Measurements from ENCODE around the gene LNX1. TPM values are rescaled to one million over a fixed set of nuclear protein-coding genes. Genes with fewer than 3 reads are reported as not detected.

LNX1 gene
- total and polyA plus RNA-seq, 2 experiments from 2014 or later, result 6.7 to 9.4 TPM

DNA sequence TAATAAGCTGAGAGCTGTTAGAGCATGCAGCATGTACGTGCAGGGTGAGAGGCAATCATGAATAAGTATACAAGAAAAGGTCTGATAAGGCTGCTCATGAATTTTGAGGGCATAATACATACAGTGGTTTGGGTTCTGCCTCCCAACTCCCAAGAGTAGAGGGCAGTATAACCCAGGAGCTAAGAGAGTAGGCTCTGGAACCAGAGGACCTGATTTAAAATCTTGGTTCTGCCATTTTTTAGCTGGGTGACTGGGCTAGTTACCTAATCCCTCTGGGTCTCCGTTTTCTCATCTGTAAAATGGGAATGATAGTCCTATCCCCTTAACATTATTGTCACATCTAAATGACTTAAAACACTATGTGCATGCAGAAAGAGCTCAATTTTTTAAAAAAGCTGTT is 85.3 kb downstream of the LNX1 start:
- no peaks in the 10 kb centered on the region for H3K36me3 ChIP-seq (ENCODE audit: low read depth)
- no peak overlapping the region for H3K4me3 ChIP-seq
- H4K20me1 ChIP-seq (ENCODE audit: insufficient read depth), result no peaks in the 10 kb centered on the region
- in situ Hi-C loops (cut with MboI), result no loop called here
- DNase-seq, result no peak
- no peaks in the 10 kb centered on the region for H3K79me2 ChIP-seq (ENCODE audit: insufficient read depth)
- H3K27ac ChIP-seq, result no peak overlapping the region
- H3K9ac ChIP-seq, result no peak overlapping the region
- TF ChIP-seq EZH2phosphoT487 (IDR thresholded peaks at IDR 0.05; ENCODE audit: insufficient read depth, low read depth), result no peak
- TF ChIP-seq EZH2 (IDR thresholded peaks at IDR 0.05; ENCODE audit: insufficient read depth, poor library complexity, severe bottlenecking), result no peak
- H3K9me3 ChIP-seq (ENCODE audit: low read depth), result no peaks in the 10 kb centered on the region
- no peaks in the 10 kb centered on the region for H3K27me3 ChIP-seq (replicated peaks; ENCODE audit: insufficient read depth)
- H3K9me2 ChIP-seq (ENCODE audit: insufficient read depth), result no peaks in the 10 kb centered on the region
- 81 to 83% methylated on average over 2 of the region's 2 CpGs for WGBS, 2 experiments (ENCODE audit: low coverage in 1 of 2, low lambda C conversion rate in 2 of 2, missing lambda C conversion rate in 2 of 2)
- H3K4me2 ChIP-seq (ENCODE audit: unreplicated experiment), result no peak overlapping the region
- no peak overlapping the region for H2AFZ ChIP-seq
- no peaks in the 10 kb centered on the region for H3F3A ChIP-seq (ENCODE audit: insufficient read depth)
- peaks cover 10% of the 10 kb centered on the region for H3K4me1 ChIP-seq (ENCODE audit: insufficient read depth)

DNA sequence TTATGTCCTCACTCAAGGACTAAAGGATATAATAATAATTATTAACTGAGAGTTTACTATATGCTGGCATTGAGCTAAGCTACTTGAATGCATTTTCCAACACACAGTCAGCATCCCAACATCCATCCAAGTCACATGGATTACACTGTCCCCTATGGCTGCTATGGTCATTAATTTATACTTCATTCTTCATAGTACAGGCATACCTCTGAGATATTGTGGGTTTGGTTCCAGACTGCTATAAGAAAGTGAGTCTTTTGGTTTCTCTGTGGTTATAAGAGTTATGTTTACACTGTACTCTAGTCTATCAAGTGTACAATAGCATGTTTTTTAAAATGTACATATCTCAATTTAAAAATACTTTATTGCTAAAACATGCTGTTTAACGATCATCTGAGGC is 89.2 kb downstream of the LNX1 start:
- Histone ChIP-seq H3K36me3 (ENCODE audit: low read depth) (no peaks in the 10 kb centered on the region), H3F3A (ENCODE audit: insufficient read depth) (no peaks in the 10 kb centered on the region), H3K4me1 (ENCODE audit: insufficient read depth) (peaks cover 11% of the 10 kb centered on the region; the same call in 1 of the 2 replicates), H3K4me2 (ENCODE audit: unreplicated experiment) (no peak overlapping the region), H3K9me3 (ENCODE audit: low read depth) (no peaks in the 10 kb centered on the region), H3K27ac (no peak overlapping the region), H3K27me3 (replicated peaks; ENCODE audit: insufficient read depth) (no peaks in the 10 kb centered on the region), H3K9me2 (ENCODE audit: insufficient read depth) (no peaks in the 10 kb centered on the region), H3K4me3 (no peak overlapping the region), H2AFZ (no peak overlapping the region), H3K9ac (no peak overlapping the region), H4K20me1 (ENCODE audit: insufficient read depth) (no peaks in the 10 kb centered on the region), H3K79me2 (ENCODE audit: insufficient read depth) (no peaks in the 10 kb centered on the region)
- WGBS, 2 experiments (ENCODE audit: low coverage in 1 of 2, low lambda C conversion rate in 2 of 2, missing lambda C conversion rate in 2 of 2), result 61 to 63% methylated on average over 1 of the region's 1 CpG
- no peak for DNase-seq
- TF ChIP-seq EZH2phosphoT487 (IDR thresholded peaks at IDR 0.05; ENCODE audit: insufficient read depth, low read depth), result no peak
- no peak for TF ChIP-seq EZH2 (IDR thresholded peaks at IDR 0.05; ENCODE audit: insufficient read depth, poor library complexity, severe bottlenecking)
- in situ Hi-C loops (cut with MboI), result no loop called here

DNA sequence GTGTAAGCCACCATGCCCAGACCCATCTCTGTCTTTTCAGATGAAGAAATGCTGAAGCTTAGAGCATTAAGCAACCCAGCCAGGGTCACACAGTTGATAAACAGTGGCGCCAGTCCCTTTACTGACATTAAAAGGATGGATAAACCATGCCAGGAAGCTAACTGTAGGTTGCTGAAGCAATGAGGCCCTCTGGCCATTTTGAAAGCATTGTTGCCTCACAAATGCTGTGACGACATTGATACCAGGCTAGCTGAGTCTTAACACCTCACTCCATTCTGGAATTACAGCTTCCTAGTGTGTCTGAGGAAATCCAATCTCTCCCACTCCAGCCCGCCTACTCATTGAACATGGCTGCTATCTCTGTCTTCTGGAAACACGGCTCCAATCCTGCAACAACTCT is 89.7 kb downstream of the LNX1 start:
- no peaks in the 10 kb centered on the region for H3K27me3 ChIP-seq (replicated peaks; ENCODE audit: insufficient read depth)
- peaks cover 11% of the 10 kb centered on the region; the same call in 1 of the 2 replicates for H3K4me1 ChIP-seq (ENCODE audit: insufficient read depth)
- TF ChIP-seq EZH2 (IDR thresholded peaks at IDR 0.05; ENCODE audit: insufficient read depth, poor library complexity, severe bottlenecking) (no peak), EZH2phosphoT487 (IDR thresholded peaks at IDR 0.05; ENCODE audit: insufficient read depth, low read depth) (no peak)
- 91 to 95% methylated on average over 4 of the region's 4 CpGs for WGBS, 2 experiments (ENCODE audit: low coverage in 1 of 2, low lambda C conversion rate in 2 of 2, missing lambda C conversion rate in 2 of 2)
- H3K9ac ChIP-seq, result no peak overlapping the region
- H3K79me2 ChIP-seq (ENCODE audit: insufficient read depth), result no peaks in the 10 kb centered on the region
- no peaks in the 10 kb centered on the region for H3K9me2 ChIP-seq (ENCODE audit: insufficient read depth)
- no peak overlapping the region for H3K4me2 ChIP-seq (ENCODE audit: unreplicated experiment)
- H3K36me3 ChIP-seq (ENCODE audit: low read depth), result no peaks in the 10 kb centered on the region
- H4K20me1 ChIP-seq (ENCODE audit: insufficient read depth), result no peaks in the 10 kb centered on the region
- no peaks in the 10 kb centered on the region for H3F3A ChIP-seq (ENCODE audit: insufficient read depth)
- no peak overlapping the region for H3K27ac ChIP-seq
- H3K9me3 ChIP-seq (ENCODE audit: low read depth), result no peaks in the 10 kb centered on the region
- in situ Hi-C loops (cut with MboI), result no loop called here
- H3K4me3 ChIP-seq, result no peak overlapping the region
- no peak for DNase-seq
- no peak overlapping the region for H2AFZ ChIP-seq

DNA sequence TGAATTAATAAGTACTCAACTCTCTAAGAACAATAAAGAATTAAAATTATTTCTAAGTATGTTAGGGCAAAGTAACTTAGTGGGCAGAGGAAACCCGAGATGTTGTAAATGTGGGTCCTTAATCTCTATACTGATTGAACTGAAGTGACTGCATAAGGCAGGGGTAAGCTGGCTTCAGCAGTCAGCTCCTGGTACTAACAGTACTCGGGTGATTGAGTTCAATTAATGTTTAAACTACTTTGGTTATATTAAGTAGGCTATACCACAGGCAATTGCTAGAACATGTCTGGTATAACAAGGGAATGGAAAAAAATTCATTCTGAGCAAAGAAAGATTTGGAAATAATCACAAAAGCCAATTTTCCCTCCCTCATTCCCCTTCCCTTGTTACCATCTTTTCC is 90.7 kb downstream of the LNX1 start:
- WGBS, 2 experiments (ENCODE audit: low coverage in 1 of 2, low lambda C conversion rate in 2 of 2, missing lambda C conversion rate in 2 of 2), result 93 to 96% methylated on average over 2 of the region's 2 CpGs
- H3K27ac ChIP-seq, result no peak overlapping the region
- DNase-seq, result no peak
- TF ChIP-seq EZH2phosphoT487 (IDR thresholded peaks at IDR 0.05; ENCODE audit: insufficient read depth, low read depth) (no peak), EZH2 (IDR thresholded peaks at IDR 0.05; ENCODE audit: insufficient read depth, poor library complexity, severe bottlenecking) (no peak)
- no peak overlapping the region for H2AFZ ChIP-seq
- no peaks in the 10 kb centered on the region for H3K79me2 ChIP-seq (ENCODE audit: insufficient read depth)
- no peak overlapping the region for H3K4me3 ChIP-seq
- H3K27me3 ChIP-seq (replicated peaks; ENCODE audit: insufficient read depth), result no peaks in the 10 kb centered on the region
- no peak overlapping the region for H3K9ac ChIP-seq
- H3K9me3 ChIP-seq (ENCODE audit: low read depth), result no peaks in the 10 kb centered on the region
- H3K4me2 ChIP-seq (ENCODE audit: unreplicated experiment), result no peak overlapping the region
- in situ Hi-C loops (cut with MboI), result no loop called here
- H3F3A ChIP-seq (ENCODE audit: insufficient read depth), result no peaks in the 10 kb centered on the region
- no peaks in the 10 kb centered on the region for H4K20me1 ChIP-seq (ENCODE audit: insufficient read depth)
- H3K36me3 ChIP-seq (ENCODE audit: low read depth), result no peaks in the 10 kb centered on the region
- no peaks in the 10 kb centered on the region for H3K9me2 ChIP-seq (ENCODE audit: insufficient read depth)
- peaks cover 11% of the 10 kb centered on the region; the same call in 1 of the 2 replicates for H3K4me1 ChIP-seq (ENCODE audit: insufficient read depth)

DNA sequence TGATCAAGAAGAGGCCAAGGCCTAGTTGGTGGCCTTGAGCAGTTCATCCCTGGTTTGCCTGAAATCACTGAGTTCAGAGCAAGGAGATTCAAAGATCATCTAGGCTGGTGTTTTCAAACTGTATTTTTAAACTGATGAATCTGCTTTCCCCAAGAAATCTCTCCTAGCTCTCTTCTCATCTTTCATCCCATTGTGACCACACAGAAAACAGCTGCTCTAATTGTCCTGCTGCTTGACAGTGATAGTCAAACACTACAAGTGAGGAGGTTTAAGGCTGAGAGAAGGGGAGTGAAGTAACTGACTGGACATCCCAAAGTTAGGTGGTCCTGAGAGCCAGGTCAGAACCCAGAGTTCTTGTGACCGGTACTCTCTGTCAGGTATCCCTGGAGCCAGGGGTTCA is 91.5 kb downstream of the LNX1 start:
- WGBS, 2 experiments (ENCODE audit: low coverage in 1 of 2, low lambda C conversion rate in 2 of 2, missing lambda C conversion rate in 2 of 2), result 92 to 100% methylated on average over 1 of the region's 1 CpG

More for the DNA sequence above, 91.5 kb downstream of the LNX1 start:
- H3K4me2 ChIP-seq (ENCODE audit: unreplicated experiment), result no peak overlapping the region
- peaks cover 11% of the 10 kb centered on the region; the same call in 1 of the 2 replicates for H3K4me1 ChIP-seq (ENCODE audit: insufficient read depth)
- in situ Hi-C loops (cut with MboI), result no loop called here
- no peaks in the 10 kb centered on the region for H3K9me2 ChIP-seq (ENCODE audit: insufficient read depth)
- H3K9ac ChIP-seq, result no peak overlapping the region
- H3K9me3 ChIP-seq (ENCODE audit: low read depth), result no peaks in the 10 kb centered on the region
- H3K36me3 ChIP-seq (ENCODE audit: low read depth), result no peaks in the 10 kb centered on the region
- H2AFZ ChIP-seq, result no peak overlapping the region
- H3K4me3 ChIP-seq, result no peak overlapping the region
- H3K27ac ChIP-seq, result no peak overlapping the region
- no peaks in the 10 kb centered on the region for H3F3A ChIP-seq (ENCODE audit: insufficient read depth)
- H3K79me2 ChIP-seq (ENCODE audit: insufficient read depth), result no peaks in the 10 kb centered on the region
- no peaks in the 10 kb centered on the region for H4K20me1 ChIP-seq (ENCODE audit: insufficient read depth)
- DNase-seq, result no peak
- H3K27me3 ChIP-seq (replicated peaks; ENCODE audit: insufficient read depth), result no peaks in the 10 kb centered on the region
- TF ChIP-seq EZH2 (IDR thresholded peaks at IDR 0.05; ENCODE audit: insufficient read depth, poor library complexity, severe bottlenecking), result no peak
- TF ChIP-seq EZH2phosphoT487 (IDR thresholded peaks at IDR 0.05; ENCODE audit: insufficient read depth, low read depth), result no peak
